Measurements from ENCODE around the gene PAPOLB. TPM values are rescaled to one million over a fixed set of nuclear protein-coding genes. Genes with fewer than 3 reads are reported as not detected.

PAPOLB gene
- total RNA-seq, 1 donor from 2014 or later = 0.24 TPM

DNA sequence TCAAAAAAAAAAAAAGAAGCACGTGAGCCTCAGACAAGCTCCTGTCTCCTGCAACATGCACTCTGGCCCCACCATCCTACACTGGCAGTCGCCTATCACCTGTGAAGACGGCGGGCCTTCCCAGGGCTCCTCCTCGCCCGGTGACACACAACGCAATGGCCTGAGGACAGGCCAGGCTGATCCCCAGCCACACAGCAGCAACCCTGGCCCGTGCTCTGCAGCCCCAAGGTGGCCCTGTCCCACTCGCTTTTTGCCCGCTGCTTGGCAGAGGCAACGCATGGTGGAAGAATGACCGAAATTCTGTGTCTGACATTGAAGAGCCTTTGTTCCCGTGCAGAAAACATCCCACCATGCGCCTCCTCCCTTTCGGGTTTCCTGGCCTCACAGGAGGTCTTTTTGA lies 13.6 kb upstream of the PAPOLB start:
- Histone ChIP-seq H3K4me1 (peaks cover 12% of the 10 kb centered on the region), H3K9me3 (no peaks in the 10 kb centered on the region), H3K27ac (no peak overlapping the region), H3K27me3 (ENCODE audit: low read depth) (no peaks in the 10 kb centered on the region), H3K4me3 (no peak overlapping the region), H3K36me3 (peaks cover 10% of the 10 kb centered on the region)
- intact Hi-C loops (cut with DNase I) = no loop called here
- ATAC-seq (no peak), DNase-seq (no peak)
- TF ChIP-seq, protein P1, sequence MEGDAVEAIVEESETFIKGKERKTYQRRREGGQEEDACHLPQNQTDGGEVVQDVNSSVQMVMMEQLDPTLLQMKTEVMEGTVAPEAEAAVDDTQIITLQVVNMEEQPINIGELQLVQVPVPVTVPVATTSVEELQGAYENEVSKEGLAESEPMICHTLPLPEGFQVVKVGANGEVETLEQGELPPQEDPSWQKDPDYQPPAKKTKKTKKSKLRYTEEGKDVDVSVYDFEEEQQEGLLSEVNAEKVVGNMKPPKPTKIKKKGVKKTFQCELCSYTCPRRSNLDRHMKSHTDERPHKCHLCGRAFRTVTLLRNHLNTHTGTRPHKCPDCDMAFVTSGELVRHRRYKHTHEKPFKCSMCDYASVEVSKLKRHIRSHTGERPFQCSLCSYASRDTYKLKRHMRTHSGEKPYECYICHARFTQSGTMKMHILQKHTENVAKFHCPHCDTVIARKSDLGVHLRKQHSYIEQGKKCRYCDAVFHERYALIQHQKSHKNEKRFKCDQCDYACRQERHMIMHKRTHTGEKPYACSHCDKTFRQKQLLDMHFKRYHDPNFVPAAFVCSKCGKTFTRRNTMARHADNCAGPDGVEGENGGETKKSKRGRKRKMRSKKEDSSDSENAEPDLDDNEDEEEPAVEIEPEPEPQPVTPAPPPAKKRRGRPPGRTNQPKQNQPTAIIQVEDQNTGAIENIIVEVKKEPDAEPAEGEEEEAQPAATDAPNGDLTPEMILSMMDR (IDR thresholded peaks at IDR 0.05) = no peak

GRCh38 chr7:4873071-4873944 lies 11.5 kb upstream of the PAPOLB start:
- intact Hi-C loops (cut with DNase I) = no loop called here
- no peak overlapping the region for H3K27ac ChIP-seq
- no peaks in the 10 kb centered on the region for H3K9me3 ChIP-seq
- TF ChIP-seq, protein P1 (IDR thresholded peaks at IDR 0.05) = no peak
- no peak for DNase-seq
- H3K4me1 ChIP-seq = no peaks in the 10 kb centered on the region
- no peak for ATAC-seq
- H3K27me3 ChIP-seq (ENCODE audit: low read depth) = no peaks in the 10 kb centered on the region
- no peak overlapping the region for H3K4me3 ChIP-seq
- peaks cover 10% of the 10 kb centered on the region for H3K36me3 ChIP-seq

DNA sequence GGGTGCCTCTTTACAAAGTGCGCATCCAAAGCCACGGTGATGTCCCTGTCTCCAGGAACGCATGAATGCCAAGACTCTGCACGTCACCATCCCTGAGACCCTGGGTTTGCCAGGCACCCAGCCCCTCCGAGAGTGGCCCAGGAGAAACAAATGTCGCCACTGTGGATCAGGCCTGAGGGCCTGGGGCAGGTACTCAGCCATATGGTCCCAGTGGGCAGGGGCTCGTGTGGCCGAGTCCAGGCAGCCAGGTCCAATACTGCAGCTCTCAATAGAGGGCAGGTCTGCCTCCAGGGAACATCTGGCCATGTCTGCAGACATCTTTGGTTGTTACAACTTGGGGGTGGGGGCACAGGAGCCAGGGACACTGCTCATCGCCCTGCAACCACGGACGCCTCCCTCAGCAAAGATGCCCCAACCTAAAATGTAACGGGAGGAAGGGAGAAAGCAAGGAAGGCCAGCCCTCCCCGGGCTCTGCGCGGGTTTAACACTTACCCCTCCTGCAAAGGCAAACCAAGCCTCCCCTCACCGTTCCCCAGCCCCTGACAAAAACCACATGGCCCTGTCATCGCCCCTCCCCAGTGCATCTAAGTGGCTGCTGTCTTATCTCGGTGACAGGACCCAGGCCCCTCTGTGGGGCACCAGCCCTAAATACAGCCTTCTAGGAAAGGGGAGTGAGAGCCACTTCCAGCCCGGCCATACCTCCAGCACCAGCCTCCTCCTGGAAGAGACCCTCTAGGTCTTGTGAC lies 10.3 kb upstream of the PAPOLB start:
- H3K4me3 ChIP-seq = no peak overlapping the region
- TF ChIP-seq, protein P1 (IDR thresholded peaks at IDR 0.05) = no peak
- no peak for DNase-seq
- intact Hi-C loops (cut with DNase I) = no loop called here
- ATAC-seq = no peak
- H3K9me3 ChIP-seq = no peaks in the 10 kb centered on the region
- no peaks in the 10 kb centered on the region for H3K4me1 ChIP-seq
- no peaks in the 10 kb centered on the region for H3K27me3 ChIP-seq (ENCODE audit: low read depth)
- H3K36me3 ChIP-seq = peaks cover 2% of the 10 kb centered on the region
- no peak overlapping the region for H3K27ac ChIP-seq

GRCh38 chr7:4871056-4871680 lies 9.3 kb upstream of the PAPOLB start:
- no peak overlapping the region for H3K4me3 ChIP-seq
- H3K27me3 ChIP-seq (ENCODE audit: low read depth) = no peaks in the 10 kb centered on the region
- H3K4me1 ChIP-seq = no peaks in the 10 kb centered on the region
- no peaks in the 10 kb centered on the region for H3K36me3 ChIP-seq
- ATAC-seq = no peak
- H3K27ac ChIP-seq = no peak overlapping the region
- TF ChIP-seq, protein P1 (IDR thresholded peaks at IDR 0.05) = no peak
- DNase-seq = no peak
- no peaks in the 10 kb centered on the region for H3K9me3 ChIP-seq
- intact Hi-C loops (cut with DNase I) = no loop called here

GRCh38 chr7:4868493-4868892 lies 6.7 kb upstream of the PAPOLB start:
- no peak overlapping the region for H3K4me3 ChIP-seq
- ATAC-seq (no peak), DNase-seq (no peak)
- no peaks in the 10 kb centered on the region for H3K27me3 ChIP-seq (ENCODE audit: low read depth)
- H3K4me1 ChIP-seq = no peaks in the 10 kb centered on the region
- H3K27ac ChIP-seq = no peak overlapping the region
- intact Hi-C loops (cut with DNase I) = no loop called here
- no peaks in the 10 kb centered on the region for H3K9me3 ChIP-seq
- TF ChIP-seq, protein P1 (IDR thresholded peaks at IDR 0.05) = no peak
- no peaks in the 10 kb centered on the region for H3K36me3 ChIP-seq
